ENCODE results near the gene ATP9A. TPM values are rescaled to one million over a fixed set of nuclear protein-coding genes. Genes with fewer than 3 reads are reported as not detected.

Gene ATP9A
- polyA plus RNA-seq, 1 of the 3 experiments (the other 2 are of a cell fraction), result 11.0 TPM

DNA sequence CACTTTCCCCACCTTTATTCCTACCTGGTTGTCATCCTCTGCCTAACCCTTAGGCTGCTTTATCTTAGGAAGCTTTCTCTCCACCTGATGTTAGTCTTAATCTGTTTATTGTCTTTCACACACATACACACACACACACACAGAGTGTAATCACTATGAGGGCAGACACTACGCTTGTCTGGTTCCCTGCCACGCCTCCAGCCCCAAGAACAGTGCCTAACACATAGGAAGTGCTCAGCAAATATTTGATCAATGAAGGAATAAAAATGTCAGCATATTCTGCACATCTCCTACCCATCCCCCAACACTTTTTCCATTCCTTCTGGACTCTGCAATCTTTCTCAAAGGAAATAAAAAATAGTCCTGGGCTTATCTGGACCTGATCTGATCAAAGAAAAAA, 174.6 kb downstream of the ATP9A start:
- Histone ChIP-seq H3K4me3 (ENCODE audit: low read depth in 2 of 2, low read length in 1 of 2) (no peak overlapping the region), H2AFZ (ENCODE audit: low read depth) (no peak overlapping the region), H3K9me3 (no peaks in the 10 kb centered on the region), H3K9ac (no peak overlapping the region), H3K27ac (ENCODE audit: low read depth in 2 of 2, low read length in 1 of 2) (no peak overlapping the region), H3K27me3 (ENCODE audit: insufficient read depth) (no peaks in the 10 kb centered on the region), H3K36me3 (replicated peaks in 1 of 2; ENCODE audit: control insufficient read depth in 1 of 2, insufficient read depth in 2 of 2, low read length in 1 of 2) (no peaks in the 10 kb centered on the region), H3F3A (replicated peaks; ENCODE audit: insufficient read depth) (peaks cover 4% of the 10 kb centered on the region), H3K9me2 (no peaks in the 10 kb centered on the region), H3K79me2 (ENCODE audit: insufficient read depth) (no peaks in the 10 kb centered on the region), H3K4me1 (ENCODE audit: control insufficient read depth in 1 of 2, insufficient read depth in 2 of 2, low read depth in 1 of 2, low read length in 1 of 2) (peaks cover 6 to 12% of the 10 kb centered on the region in 2 experiments; a peak in 2 of 4 replicates), H3K4me2 (no peak overlapping the region), H4K20me1 (ENCODE audit: insufficient read depth) (no peaks in the 10 kb centered on the region)
- TF ChIP-seq SIN3A (IDR thresholded peaks at IDR 0.05; ENCODE audit: borderline replicate concordance, low read depth, low read length), result no peak
- no peak for TF ChIP-seq EP300 (IDR thresholded peaks at IDR 0.05; ENCODE audit: borderline replicate concordance in 1 of 2, low read depth in 1 of 2, low read length in 1 of 2)
- no peak for TF ChIP-seq FOXM1 (IDR thresholded peaks at IDR 0.05; ENCODE audit: low read depth)
- no peak for TF ChIP-seq CHD2 (IDR thresholded peaks at IDR 0.05; ENCODE audit: low read length, partially characterized antibody)
- TF ChIP-seq, protein P1, sequence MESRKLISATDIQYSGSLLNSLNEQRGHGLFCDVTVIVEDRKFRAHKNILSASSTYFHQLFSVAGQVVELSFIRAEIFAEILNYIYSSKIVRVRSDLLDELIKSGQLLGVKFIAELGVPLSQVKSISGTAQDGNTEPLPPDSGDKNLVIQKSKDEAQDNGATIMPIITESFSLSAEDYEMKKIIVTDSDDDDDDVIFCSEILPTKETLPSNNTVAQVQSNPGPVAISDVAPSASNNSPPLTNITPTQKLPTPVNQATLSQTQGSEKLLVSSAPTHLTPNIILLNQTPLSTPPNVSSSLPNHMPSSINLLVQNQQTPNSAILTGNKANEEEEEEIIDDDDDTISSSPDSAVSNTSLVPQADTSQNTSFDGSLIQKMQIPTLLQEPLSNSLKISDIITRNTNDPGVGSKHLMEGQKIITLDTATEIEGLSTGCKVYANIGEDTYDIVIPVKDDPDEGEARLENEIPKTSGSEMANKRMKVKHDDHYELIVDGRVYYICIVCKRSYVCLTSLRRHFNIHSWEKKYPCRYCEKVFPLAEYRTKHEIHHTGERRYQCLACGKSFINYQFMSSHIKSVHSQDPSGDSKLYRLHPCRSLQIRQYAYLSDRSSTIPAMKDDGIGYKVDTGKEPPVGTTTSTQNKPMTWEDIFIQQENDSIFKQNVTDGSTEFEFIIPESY (IDR thresholded peaks at IDR 0.05; ENCODE audit: borderline replicate concordance, low read depth), result no peak
- DNase-seq, result no peak
- POLR2A ChIA-PET, result no interaction called here
- WGBS (ENCODE audit: low lambda C conversion rate), result 98% methylated on average over 2 of the region's 2 CpGs
- CTCF ChIA-PET, result interaction anchor here (0.6 to 3.6 kb wide), 5 partner anchors 30 to 612 kb away, joined by 3 to 46 read pairs (median 7); no protein-coding TSS in a partner anchor

DNA sequence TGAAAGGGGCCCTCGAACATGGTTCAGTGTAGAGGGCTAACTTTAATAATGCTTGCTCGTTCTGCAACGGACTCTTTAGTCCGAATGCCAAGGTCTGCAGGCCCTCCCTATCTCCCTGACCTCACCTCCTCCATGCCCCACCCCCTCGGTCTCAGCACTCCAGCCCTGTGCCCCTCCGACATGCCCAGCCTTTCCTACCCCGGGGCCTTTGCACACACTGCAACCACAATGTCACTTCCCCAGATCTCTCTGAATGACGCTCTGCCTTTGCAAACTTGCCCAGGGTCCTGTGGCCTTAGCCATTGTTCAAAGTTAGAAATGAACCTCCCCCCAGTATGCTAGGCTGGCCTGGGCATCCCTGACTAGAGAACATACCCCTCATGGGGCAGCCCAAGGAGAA, 175.6 kb downstream of the ATP9A start:
- Histone ChIP-seq H3K9me3 (no peaks in the 10 kb centered on the region), H3K4me3 (ENCODE audit: low read depth in 2 of 2, low read length in 1 of 2) (no peak overlapping the region), H3K36me3 (replicated peaks in 1 of 2; ENCODE audit: control insufficient read depth in 1 of 2, insufficient read depth in 2 of 2, low read length in 1 of 2) (no peaks in the 10 kb centered on the region), H3K9ac (no peak overlapping the region), H3K4me1 (ENCODE audit: control insufficient read depth in 1 of 2, insufficient read depth in 2 of 2, low read depth in 1 of 2, low read length in 1 of 2) (peaks cover 6 to 12% of the 10 kb centered on the region in 2 experiments; a peak in 2 of 4 replicates), H3K27me3 (ENCODE audit: insufficient read depth) (no peaks in the 10 kb centered on the region), H3K79me2 (ENCODE audit: insufficient read depth) (no peaks in the 10 kb centered on the region), H3F3A (replicated peaks; ENCODE audit: insufficient read depth) (peaks cover 6% of the 10 kb centered on the region), H3K4me2 (no peak overlapping the region), H4K20me1 (ENCODE audit: insufficient read depth) (no peaks in the 10 kb centered on the region), H2AFZ (ENCODE audit: low read depth) (no peak overlapping the region), H3K9me2 (no peaks in the 10 kb centered on the region), H3K27ac (ENCODE audit: low read depth in 2 of 2, low read length in 1 of 2) (no peak overlapping the region)
- ChIA-PET CTCF (interaction anchor here (0.8 to 2.8 kb wide), 2 partner anchors 219 to 611 kb away, joined by 3 to 7 read pairs; no protein-coding TSS in a partner anchor), POLR2A (no interaction called here)
- WGBS (ENCODE audit: low lambda C conversion rate), result 98% methylated on average over 8 of the region's 8 CpGs
- TF ChIP-seq SIN3A (IDR thresholded peaks at IDR 0.05; ENCODE audit: borderline replicate concordance, low read depth, low read length) (no peak), NRF1 (IDR thresholded peaks at IDR 0.05; ENCODE audit: low read depth, low read length) (no peak), POLR2AphosphoS5 (IDR thresholded peaks at IDR 0.05; ENCODE audit: low read depth, low read length) (no peak), YY1 (IDR thresholded peaks at IDR 0.05; ENCODE audit: low read depth) (no peak), RAD21 (IDR thresholded peaks at IDR 0.05; ENCODE audit: low read length) (no peak), ELF1 (IDR thresholded peaks at IDR 0.05) (no peak), FOSL2 (IDR thresholded peaks at IDR 0.05; ENCODE audit: borderline replicate concordance, low read depth) (no peak), RXRA (IDR thresholded peaks at IDR 0.05; ENCODE audit: borderline replicate concordance, low read depth) (no peak), RCOR1 (IDR thresholded peaks at IDR 0.05; ENCODE audit: low read length) (no peak), JUND (IDR thresholded peaks at IDR 0.05) (no peak), CTCF (IDR thresholded peaks at IDR 0.05) (no peak), PBX3 (IDR thresholded peaks at IDR 0.05) (no peak), EZH2phosphoT487 (IDR thresholded peaks at IDR 0.05; ENCODE audit: borderline replicate concordance, low read depth) (no peak), TCF12 (IDR thresholded peaks at IDR 0.05) (no peak), NFIC (IDR thresholded peaks at IDR 0.05; ENCODE audit: borderline replicate concordance) (no peak)
- TF ChIP-seq, protein P1 (IDR thresholded peaks at IDR 0.05; ENCODE audit: borderline replicate concordance, low read depth), result no peak
- no peak for DNase-seq
